ENCODE results near the gene CNTN3. TPM values are rescaled to one million over a fixed set of nuclear protein-coding genes. Genes with fewer than 3 reads are reported as not detected.

Gene CNTN3
- polyA plus RNA-seq, 1 donor (not counting 4 experiments of a cell fraction or from before 2014, with no cell fraction given) = 0.01 TPM

- DNase-seq (ENCODE audit: low read depth, low spot score) (no peak), FAIRE-seq (no peak)
- no peaks in the 10 kb centered on the region for H3K9me3 ChIP-seq (ENCODE audit: control insufficient read depth, low read depth, low read length)
Measured at GRCh38 chr3:74630602-74631001, 16.1 kb upstream of the CNTN3 start.

DNA sequence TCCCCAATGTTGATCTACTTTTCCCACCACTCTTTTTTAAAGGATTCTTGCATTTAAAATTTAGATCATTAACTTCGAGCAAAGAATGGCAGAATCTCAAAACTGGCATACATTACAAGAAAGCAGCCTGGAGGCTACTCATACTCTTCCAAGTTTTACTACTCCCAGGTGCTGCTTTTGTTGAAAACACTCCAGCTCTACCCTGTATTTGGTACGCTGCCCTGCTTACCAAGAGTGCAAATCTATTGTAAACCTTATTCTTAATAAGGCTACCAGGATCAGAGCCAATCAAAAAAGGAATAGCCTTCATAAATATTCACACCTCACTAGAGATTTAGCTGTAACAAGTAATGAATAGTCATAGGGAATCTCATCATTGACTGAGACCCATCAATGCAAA, 11.6 kb upstream of the CNTN3 start:
- no peaks in the 10 kb centered on the region for H3K79me2 ChIP-seq (ENCODE audit: control insufficient read depth, insufficient read depth, low read length)
- H3K9me3 ChIP-seq (ENCODE audit: control insufficient read depth, low read depth, low read length) = no peaks in the 10 kb centered on the region
- no peaks in the 10 kb centered on the region for H4K20me1 ChIP-seq (ENCODE audit: control insufficient read depth, extremely low read depth, insufficient read depth, low read length)
- H3K27ac ChIP-seq (ENCODE audit: control insufficient read depth, insufficient read depth, low read length) = no peak overlapping the region
- H3K9ac ChIP-seq (ENCODE audit: control insufficient read depth, extremely low read depth, insufficient read depth, low read length) = no peak overlapping the region
- DNase-seq (ENCODE audit: low read depth, low spot score) (no peak), FAIRE-seq (no peak)
- no peaks in the 10 kb centered on the region for H3K36me3 ChIP-seq (ENCODE audit: control insufficient read depth in 2 of 2, extremely low read depth in 1 of 2, insufficient read depth in 2 of 2, low read length in 2 of 2)
- TF ChIP-seq EZH2 (IDR thresholded peaks at IDR 0.05; ENCODE audit: low read length) (no peak), CTCF (optimal IDR thresholded peaks at IDR 0.05 in 1 of 3, IDR thresholded peaks at IDR 0.05 in 1 of 3, conservative IDR thresholded peaks at IDR 0.05 in 1 of 3; ENCODE audit: extremely low read depth in 1 of 3, insufficient read depth in 2 of 3, low read length in 3 of 3) (no peak)
- H3K4me1 ChIP-seq (ENCODE audit: control insufficient read depth, extremely low read depth, insufficient read depth, low read length) = no peaks in the 10 kb centered on the region
- no peak overlapping the region for H2AFZ ChIP-seq (ENCODE audit: control insufficient read depth, low read length)
- H3K27me3 ChIP-seq (ENCODE audit: control insufficient read depth, extremely low read depth, insufficient read depth, low read length) = no peaks in the 10 kb centered on the region
- dilution Hi-C loops (cut with MboI; ENCODE audit: extremely low pct_ligation_motif_present, low sequenced_read_pairs) = no loop called here
- H3K9me1 ChIP-seq (ENCODE audit: control insufficient read depth, extremely low read depth, insufficient read depth, low read length) = no peaks in the 10 kb centered on the region
- no peak overlapping the region for H3K4me3 ChIP-seq (ENCODE audit: control insufficient read depth in 2 of 3, extremely low read depth in 1 of 3, insufficient read depth in 2 of 3, low read depth in 1 of 3, low read length in 3 of 3)
- no peak overlapping the region for H3K4me2 ChIP-seq (ENCODE audit: control insufficient read depth, extremely low read depth, insufficient read depth, low read depth, low read length)

More at GRCh38 chr3:74630602-74631001, 16.1 kb upstream of the CNTN3 start:
- Histone ChIP-seq H3K79me2 (ENCODE audit: control insufficient read depth, insufficient read depth, low read length) (no peaks in the 10 kb centered on the region), H2AFZ (ENCODE audit: control insufficient read depth, low read length) (no peak overlapping the region), H3K27me3 (ENCODE audit: control insufficient read depth, extremely low read depth, insufficient read depth, low read length) (no peaks in the 10 kb centered on the region), H3K4me3 (ENCODE audit: control insufficient read depth in 2 of 3, extremely low read depth in 1 of 3, insufficient read depth in 2 of 3, low read depth in 1 of 3, low read length in 3 of 3) (no peak overlapping the region), H3K27ac (ENCODE audit: control insufficient read depth, insufficient read depth, low read length) (no peak overlapping the region), H3K4me1 (ENCODE audit: control insufficient read depth, extremely low read depth, insufficient read depth, low read length) (no peaks in the 10 kb centered on the region), H3K4me2 (ENCODE audit: control insufficient read depth, extremely low read depth, insufficient read depth, low read depth, low read length) (no peak overlapping the region), H4K20me1 (ENCODE audit: control insufficient read depth, extremely low read depth, insufficient read depth, low read length) (no peaks in the 10 kb centered on the region), H3K9ac (ENCODE audit: control insufficient read depth, extremely low read depth, insufficient read depth, low read length) (no peak overlapping the region), H3K9me1 (ENCODE audit: control insufficient read depth, extremely low read depth, insufficient read depth, low read length) (no peaks in the 10 kb centered on the region), H3K36me3 (ENCODE audit: control insufficient read depth in 2 of 2, extremely low read depth in 1 of 2, insufficient read depth in 2 of 2, low read length in 2 of 2) (no peaks in the 10 kb centered on the region)
- dilution Hi-C loops (cut with MboI; ENCODE audit: extremely low pct_ligation_motif_present, low sequenced_read_pairs) = no loop called here
- TF ChIP-seq EZH2 (IDR thresholded peaks at IDR 0.05; ENCODE audit: low read length) (no peak), CTCF (optimal IDR thresholded peaks at IDR 0.05 in 1 of 3, IDR thresholded peaks at IDR 0.05 in 1 of 3, conservative IDR thresholded peaks at IDR 0.05 in 1 of 3; ENCODE audit: extremely low read depth in 1 of 3, insufficient read depth in 2 of 3, low read length in 3 of 3) (no peak)

Measured in keratinocyte (primary cell).